MM.1S (cell line): ENCODE measurements around the gene MSMO1.

Source experiments
- DNase-seq: peaks from one replicate; pipeline ENCODE4 v3.0.0-alpha.2; 2015
- H2AFZ ChIP-seq: fragments of 300-600 bp; sonication (generic); 2 replicates; pipeline ENCODE4 v1.6.0; 2016; ENCODE audit warnings: antibody characterized with exemption, low read length
- H3F3A ChIP-seq: fragments of 300-600 bp; sonication (generic); 2 replicates; pipeline ENCODE4 v1.6.1; 2016; ENCODE audit warnings: mild to moderate bottlenecking, antibody characterized with exemption, low read length, moderate library complexity, mixed read lengths; ENCODE audit not compliant: insufficient read depth
- H3K27ac ChIP-seq: fragments of 300-600 bp; sonication (generic); 2 replicates; pipeline ENCODE4 v1.5.1; 2016; ENCODE audit warnings: mild to moderate bottlenecking, low read length
- H3K27me3 ChIP-seq: fragments of 300-600 bp; sonication (generic); replicated peaks from 2 replicates; pipeline ENCODE4 v1.6.0; 2016; ENCODE audit warnings: low read length; ENCODE audit not compliant: insufficient read depth
- H3K36me3 ChIP-seq: fragments of 300-600 bp; sonication (generic); replicated peaks from 2 replicates; pipeline ENCODE4 v1.6.1; 2016; ENCODE audit warnings: mild to moderate bottlenecking, low read length, mixed read lengths; ENCODE audit not compliant: insufficient read depth
- H3K4me1 ChIP-seq: fragments of 300-600 bp; sonication (generic); 2 replicates; pipeline ENCODE4 v1.6.1; 2016; ENCODE audit warnings: low read length, mixed read lengths
- H3K4me2 ChIP-seq: fragments of 300-600 bp; sonication (generic); 2 replicates; pipeline ENCODE4 v1.6.0; 2016; ENCODE audit warnings: low read depth, low read length
- H3K4me3 ChIP-seq: fragments of 300-600 bp; sonication (generic); 2 replicates; pipeline ENCODE4 v1.5.1; 2016; ENCODE audit warnings: low read length, mixed read lengths
- H3K79me2 ChIP-seq: fragments of 300-600 bp; sonication (generic); 2 replicates; pipeline ENCODE4 v1.6.1; 2016; ENCODE audit warnings: mixed run types, low read length, mixed read lengths
- H3K9ac ChIP-seq: fragments of 300-600 bp; sonication (generic); 2 replicates; pipeline ENCODE4 v1.6.1; 2016; ENCODE audit warnings: low read length, mixed read lengths
- H3K9me2 ChIP-seq: fragments of 300-600 bp; sonication (generic); replicated peaks from 2 replicates; pipeline ENCODE4 v1.6.1; 2016; ENCODE audit warnings: mild to moderate bottlenecking, low read length, mixed read lengths; ENCODE audit not compliant: insufficient read depth
- H3K9me3 ChIP-seq: fragments of 300-600 bp; sonication (generic); replicated peaks from 2 replicates; pipeline ENCODE4 v1.6.1; 2016; ENCODE audit warnings: mild to moderate bottlenecking, low read length, mixed read lengths; ENCODE audit not compliant: insufficient read depth
- H4K20me1 ChIP-seq: fragments of 300-600 bp; sonication (generic); 2 replicates; pipeline ENCODE4 v1.6.1; 2016; ENCODE audit warnings: mild to moderate bottlenecking, low read length, moderate library complexity, mixed read lengths; ENCODE audit not compliant: insufficient read depth
- EZH2 ChIP-seq: fragments of 300-600 bp; sonication (generic); optimal IDR thresholded peaks from 2 replicates; pipeline ENCODE3; 2017; ENCODE audit warnings: low read depth, mild to moderate bottlenecking, antibody characterized with exemption, low read length, mixed read lengths
- EZH2phosphoT487 ChIP-seq: fragments of 300-600 bp; sonication (generic); IDR thresholded peaks from 2 replicates; pipeline ENCODE4 v1.6.1; 2018; ENCODE audit warnings: antibody characterized with exemption, low read length
- TF ChIP-seq, protein P1 (sequence below): fragments of 300-600 bp; sonication (generic); IDR thresholded peaks from 2 replicates; pipeline ENCODE4 v1.5.1; 2016; ENCODE audit warnings: antibody characterized with exemption, low read length, mixed read lengths

The MSMO1 gene

GRCh38 chr4:165288226-165288625, 39.2 kb upstream of the MSMO1 start:
- Histone ChIP-seq H2AFZ (no peak overlapping the region), H3K27me3 (no peaks in the 10 kb centered on the region), H3K36me3 (no peaks in the 10 kb centered on the region), H3K79me2 (no peaks in the 10 kb centered on the region), H3K9ac (no peak overlapping the region), H3K27ac (no peak overlapping the region), H3K4me1 (no peaks in the 10 kb centered on the region), H3K9me3 (no peaks in the 10 kb centered on the region), H3F3A (no peaks in the 10 kb centered on the region), H3K4me2 (no peak overlapping the region), H3K9me2 (no peaks in the 10 kb centered on the region), H3K4me3 (no peak overlapping the region), H4K20me1 (no peaks in the 10 kb centered on the region)
- TF ChIP-seq, protein P1, sequence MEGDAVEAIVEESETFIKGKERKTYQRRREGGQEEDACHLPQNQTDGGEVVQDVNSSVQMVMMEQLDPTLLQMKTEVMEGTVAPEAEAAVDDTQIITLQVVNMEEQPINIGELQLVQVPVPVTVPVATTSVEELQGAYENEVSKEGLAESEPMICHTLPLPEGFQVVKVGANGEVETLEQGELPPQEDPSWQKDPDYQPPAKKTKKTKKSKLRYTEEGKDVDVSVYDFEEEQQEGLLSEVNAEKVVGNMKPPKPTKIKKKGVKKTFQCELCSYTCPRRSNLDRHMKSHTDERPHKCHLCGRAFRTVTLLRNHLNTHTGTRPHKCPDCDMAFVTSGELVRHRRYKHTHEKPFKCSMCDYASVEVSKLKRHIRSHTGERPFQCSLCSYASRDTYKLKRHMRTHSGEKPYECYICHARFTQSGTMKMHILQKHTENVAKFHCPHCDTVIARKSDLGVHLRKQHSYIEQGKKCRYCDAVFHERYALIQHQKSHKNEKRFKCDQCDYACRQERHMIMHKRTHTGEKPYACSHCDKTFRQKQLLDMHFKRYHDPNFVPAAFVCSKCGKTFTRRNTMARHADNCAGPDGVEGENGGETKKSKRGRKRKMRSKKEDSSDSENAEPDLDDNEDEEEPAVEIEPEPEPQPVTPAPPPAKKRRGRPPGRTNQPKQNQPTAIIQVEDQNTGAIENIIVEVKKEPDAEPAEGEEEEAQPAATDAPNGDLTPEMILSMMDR, result no peak
- DNase-seq, result no peak

DNA sequence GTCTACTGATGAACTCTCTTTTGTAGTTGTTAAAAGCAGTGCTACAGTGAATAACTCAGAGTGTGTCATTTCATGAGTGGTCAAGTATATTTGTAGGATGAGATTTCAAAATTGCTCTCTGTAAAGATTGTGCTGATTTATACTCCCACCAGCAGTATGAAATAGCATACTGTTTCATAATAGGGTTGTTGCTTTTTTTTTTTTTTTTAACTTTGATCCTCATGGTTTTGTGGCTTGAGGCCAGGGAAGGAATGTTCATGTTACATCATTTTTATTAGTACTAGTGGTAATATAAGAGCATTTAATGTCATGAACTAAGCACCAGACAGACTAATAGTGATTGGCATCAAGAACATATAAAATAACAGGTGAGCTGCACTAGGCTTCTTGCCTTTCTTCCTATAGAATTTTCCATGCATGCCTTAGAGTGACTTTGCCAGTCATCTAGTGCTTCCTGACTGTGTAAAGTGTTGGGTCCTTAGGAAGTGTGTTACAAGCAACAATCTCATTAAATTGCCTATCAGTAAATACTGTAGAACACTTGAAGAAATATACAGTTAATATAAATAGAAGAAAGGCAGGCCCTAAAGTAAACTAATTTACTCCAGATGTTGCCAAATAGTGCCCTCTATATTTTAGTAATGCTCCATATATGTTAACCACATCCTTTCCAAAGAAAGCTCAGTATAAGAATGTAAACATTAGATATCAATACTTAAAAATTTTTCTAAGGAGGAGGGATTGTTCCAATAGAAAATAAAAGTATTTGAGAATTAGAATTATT, 38.6 kb upstream of the MSMO1 start:
- Histone ChIP-seq H3K4me2 (no peak overlapping the region), H3K27ac (no peak overlapping the region)

DNA sequence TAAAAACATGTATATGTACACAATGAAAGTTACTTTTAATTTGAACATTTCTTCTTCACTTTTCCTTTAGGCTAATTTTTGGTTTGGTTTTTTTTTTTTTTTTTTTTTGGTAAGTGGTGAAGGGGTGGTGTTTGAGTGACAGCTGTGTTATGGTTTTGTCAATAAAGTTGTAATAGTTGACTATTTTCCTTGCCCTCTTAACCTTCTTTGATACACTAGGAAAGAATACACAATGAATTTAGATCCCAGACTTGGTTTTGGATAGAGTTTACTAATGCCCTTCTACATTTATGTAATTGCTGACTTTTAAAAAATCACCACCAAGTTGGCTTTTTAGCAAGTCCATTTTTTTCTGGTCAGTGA, 38.1 kb upstream of the MSMO1 start:
- H3K4me3 ChIP-seq, result no peak overlapping the region
- DNase-seq, result no peak
- TF ChIP-seq, protein P1, result no peak
- TF ChIP-seq EZH2phosphoT487, result no peak
- no peak for TF ChIP-seq EZH2
- H3K79me2 ChIP-seq, result no peaks in the 10 kb centered on the region
- H2AFZ ChIP-seq, result no peak overlapping the region
- H3K27me3 ChIP-seq, result no peaks in the 10 kb centered on the region
- H4K20me1 ChIP-seq, result no peaks in the 10 kb centered on the region
- no peaks in the 10 kb centered on the region for H3K9me3 ChIP-seq
- H3K4me1 ChIP-seq, result no peaks in the 10 kb centered on the region
- no peaks in the 10 kb centered on the region for H3K9me2 ChIP-seq
- no peak overlapping the region for H3K27ac ChIP-seq
- no peak overlapping the region for H3K9ac ChIP-seq
- no peaks in the 10 kb centered on the region for H3F3A ChIP-seq
- H3K4me2 ChIP-seq, result no peak overlapping the region
- H3K36me3 ChIP-seq, result no peaks in the 10 kb centered on the region

More for the DNA sequence above, 38.6 kb upstream of the MSMO1 start:
- H3K4me3 ChIP-seq, result no peak overlapping the region
- H3K4me1 ChIP-seq, result no peaks in the 10 kb centered on the region
- H4K20me1 ChIP-seq, result no peaks in the 10 kb centered on the region
- H3K9me3 ChIP-seq, result no peaks in the 10 kb centered on the region
- no peak overlapping the region for H2AFZ ChIP-seq
- no peaks in the 10 kb centered on the region for H3K27me3 ChIP-seq
- H3K36me3 ChIP-seq, result no peaks in the 10 kb centered on the region
- no peaks in the 10 kb centered on the region for H3K9me2 ChIP-seq
- no peaks in the 10 kb centered on the region for H3F3A ChIP-seq
- H3K9ac ChIP-seq, result no peak overlapping the region
- no peaks in the 10 kb centered on the region for H3K79me2 ChIP-seq
- DNase-seq, result no peak
- no peak for TF ChIP-seq EZH2
- TF ChIP-seq, protein P1, result no peak
- TF ChIP-seq EZH2phosphoT487, result no peak
